Thyroid gland (tissue), 4 donors: ENCODE results near the gene INPP4B. TPM values are rescaled to one million over a fixed set of nuclear protein-coding genes. Genes with fewer than 3 reads are reported as not detected.

Experiments used
- DNase-seq, 2 donors: peaks; one replicate each; pipeline ENCODE4 v3.0.0-alpha.2; 2019
- H3K27ac ChIP-seq, 3 donors: fragments of 200-600 bp; sonication (generic); 1 replicate in 2 of 3; 2 replicates in 1 of 3; pipeline ENCODE4 v1.5.1; 2016 to 2019; ENCODE audit warnings: mild to moderate bottlenecking in 1 of 3, moderate library complexity in 1 of 3
- H3K27me3 ChIP-seq: fragments of 200-600 bp; sonication (generic); one replicate; pipeline ENCODE4 v1.5.1; 2019
- H3K36me3 ChIP-seq, 2 donors: fragments of 200-600 bp; sonication (generic); one replicate each; pipeline ENCODE4 v1.5.1; 2016 to 2019
- H3K4me1 ChIP-seq, 2 donors: fragments of 200-600 bp; sonication (generic); one replicate each; pipeline ENCODE4 v1.5.1; 2017 to 2019
- H3K4me3 ChIP-seq, 3 donors: fragments of 200-600 bp; sonication (generic); replicated peaks in 1 of 3; 1 replicate in 2 of 3; 2 replicates in 1 of 3; pipeline ENCODE4 v1.5.1; 2016; ENCODE audit warnings: mild to moderate bottlenecking in 1 of 3
- H3K9me3 ChIP-seq: fragments of 200-600 bp; sonication (generic); one replicate; pipeline ENCODE4 v1.5.1; 2017
- POLR2A ChIP-seq, 2 donors: fragments of 450-650 bp; IDR thresholded peaks; one replicate each; pipeline ENCODE4 v1.6.1; 2017; ENCODE audit warnings: antibody characterized with exemption in 2 of 2, mild to moderate bottlenecking in 2 of 2, moderate library complexity in 1 of 2
- WGBS, 2 donors: methylation state at CpG; one replicate each; pipeline ENCODE4 v1.1.5; 2017; 5-methylcytosine and 5-hydroxymethylcytosine counted together
- intact Hi-C: fragments of 100-400 bp; cut with DNase I; formaldehyde crosslinking; loops from one replicate; pipeline ENCODE4 v1.15.1; 2023
- total RNA-seq, 4 donors: library from RNA; depleted of rRNA; stranded (reverse); fragments of >200 nt; gene quantifications; one replicate each; pipeline ENCODE4 v1.2.3, GENCODE V29; 2016
- TF ChIP-seq, protein P1 (sequence below), 6 experiments: fragments of 200-600 bp in 3 of 6; fragments of 450-650 bp in 3 of 6; sonication (generic) in 3 of 6; IDR thresholded peaks; one replicate each; pipeline ENCODE4 v1.5.1; 2016 to 2019; ENCODE audit warnings: antibody characterized with exemption in 6 of 6, mild to moderate bottlenecking in 2 of 6, inconsistent platforms in 1 of 6, moderate library complexity in 1 of 6

The INPP4B gene
- total RNA-seq, 4 donors from 2014 or later, result 8.0 to 22.1 (median 12.0) TPM

DNA sequence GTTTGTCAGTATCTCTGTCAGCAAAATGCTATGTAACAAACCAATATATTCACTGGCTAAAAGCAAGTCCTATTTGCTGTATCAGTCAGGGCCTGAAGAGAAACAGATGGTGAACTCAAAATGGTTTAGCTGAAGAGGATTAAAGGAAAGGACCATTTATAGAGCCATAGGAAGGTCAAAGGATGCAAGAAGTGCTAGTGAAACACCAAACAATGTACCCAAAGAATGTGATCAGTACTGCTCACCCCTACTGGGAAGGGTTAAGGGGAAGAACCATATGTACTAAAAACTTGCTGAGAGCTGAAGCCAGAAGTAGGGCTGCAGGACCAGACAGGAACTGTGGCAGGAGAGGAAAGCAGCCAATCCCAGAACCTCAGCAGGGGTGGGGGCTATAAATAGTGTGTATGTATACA is 479.3 kb downstream of the INPP4B start:
- Histone ChIP-seq H3K27ac (no peak overlapping the region), H3K4me3 (no peak overlapping the region), H3K4me1 (no peaks in the 10 kb centered on the region), H3K36me3 (no peaks in the 10 kb centered on the region), H3K27me3 (no peaks in the 10 kb centered on the region), H3K9me3 (no peaks in the 10 kb centered on the region)
- no peak for DNase-seq
- TF ChIP-seq, protein P1, sequence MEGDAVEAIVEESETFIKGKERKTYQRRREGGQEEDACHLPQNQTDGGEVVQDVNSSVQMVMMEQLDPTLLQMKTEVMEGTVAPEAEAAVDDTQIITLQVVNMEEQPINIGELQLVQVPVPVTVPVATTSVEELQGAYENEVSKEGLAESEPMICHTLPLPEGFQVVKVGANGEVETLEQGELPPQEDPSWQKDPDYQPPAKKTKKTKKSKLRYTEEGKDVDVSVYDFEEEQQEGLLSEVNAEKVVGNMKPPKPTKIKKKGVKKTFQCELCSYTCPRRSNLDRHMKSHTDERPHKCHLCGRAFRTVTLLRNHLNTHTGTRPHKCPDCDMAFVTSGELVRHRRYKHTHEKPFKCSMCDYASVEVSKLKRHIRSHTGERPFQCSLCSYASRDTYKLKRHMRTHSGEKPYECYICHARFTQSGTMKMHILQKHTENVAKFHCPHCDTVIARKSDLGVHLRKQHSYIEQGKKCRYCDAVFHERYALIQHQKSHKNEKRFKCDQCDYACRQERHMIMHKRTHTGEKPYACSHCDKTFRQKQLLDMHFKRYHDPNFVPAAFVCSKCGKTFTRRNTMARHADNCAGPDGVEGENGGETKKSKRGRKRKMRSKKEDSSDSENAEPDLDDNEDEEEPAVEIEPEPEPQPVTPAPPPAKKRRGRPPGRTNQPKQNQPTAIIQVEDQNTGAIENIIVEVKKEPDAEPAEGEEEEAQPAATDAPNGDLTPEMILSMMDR (IDR thresholded peaks at IDR 0.05), result no peak
- no peak for TF ChIP-seq POLR2A (IDR thresholded peaks at IDR 0.05)
- intact Hi-C loops, result no loop called here

DNA sequence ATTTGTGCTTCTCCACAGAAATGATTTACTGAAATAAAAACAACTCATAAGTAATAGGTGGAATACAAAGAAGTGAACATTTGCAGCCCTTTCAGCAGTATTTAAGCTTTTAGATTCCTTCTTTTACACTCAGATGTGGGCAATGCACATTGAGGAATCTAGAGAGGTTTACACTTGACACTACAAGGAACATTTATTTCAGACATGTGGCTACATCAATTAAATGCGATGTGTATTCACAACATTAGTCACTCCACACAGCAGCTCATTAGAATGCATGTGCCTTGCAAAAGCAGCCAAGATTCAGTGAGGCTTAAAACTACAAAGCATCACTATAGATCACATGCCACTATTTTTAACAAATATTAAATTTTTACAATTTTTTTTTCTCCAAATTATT is 480.7 kb downstream of the INPP4B start:
- H3K27ac ChIP-seq, result no peak overlapping the region
- no peaks in the 10 kb centered on the region for H3K36me3 ChIP-seq
- 45 to 50% methylated on average over 1 of the region's 1 CpG for WGBS, 2 donors
- TF ChIP-seq, protein P1 (IDR thresholded peaks at IDR 0.05), result no peak
- H3K4me3 ChIP-seq, result no peak overlapping the region
- H3K27me3 ChIP-seq, result no peaks in the 10 kb centered on the region
- DNase-seq, result no peak
- intact Hi-C loops, result no loop called here
- H3K4me1 ChIP-seq, result no peaks in the 10 kb centered on the region
- no peaks in the 10 kb centered on the region for H3K9me3 ChIP-seq

DNA sequence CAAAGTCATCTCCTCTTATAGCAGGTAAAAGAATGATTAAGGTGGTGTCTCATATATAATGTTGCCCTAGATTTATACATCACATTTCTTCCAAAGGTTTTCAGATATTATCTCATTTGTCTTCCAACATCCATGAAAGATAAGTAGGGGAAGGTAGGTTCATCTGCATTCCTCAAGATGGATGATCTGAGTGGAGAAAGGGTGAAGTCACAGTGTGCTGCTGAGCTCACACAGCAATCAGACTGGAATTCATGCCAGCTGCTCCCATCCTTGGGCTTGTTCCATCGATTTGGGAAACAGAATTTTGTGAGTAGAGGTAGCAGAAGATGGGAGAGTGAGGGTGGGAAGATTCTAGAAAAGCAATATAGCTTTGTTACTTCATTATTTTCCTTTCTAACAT is 482.4 kb downstream of the INPP4B start:
- H3K4me1 ChIP-seq, result peaks cover 7 to 8% of the 10 kb centered on the region in 2 donors
- no peaks in the 10 kb centered on the region for H3K36me3 ChIP-seq
- DNase-seq, result no peak
- H3K27ac ChIP-seq, result no peak overlapping the region
- WGBS, 2 donors, result 85 to 97% methylated on average over 1 of the region's 1 CpG
- H3K27me3 ChIP-seq, result no peaks in the 10 kb centered on the region
- no peaks in the 10 kb centered on the region for H3K9me3 ChIP-seq
- no peak for TF ChIP-seq POLR2A (IDR thresholded peaks at IDR 0.05)
- TF ChIP-seq, protein P1 (IDR thresholded peaks at IDR 0.05), result no peak
- H3K4me3 ChIP-seq, result no peak overlapping the region
- intact Hi-C loops, result no loop called here

DNA sequence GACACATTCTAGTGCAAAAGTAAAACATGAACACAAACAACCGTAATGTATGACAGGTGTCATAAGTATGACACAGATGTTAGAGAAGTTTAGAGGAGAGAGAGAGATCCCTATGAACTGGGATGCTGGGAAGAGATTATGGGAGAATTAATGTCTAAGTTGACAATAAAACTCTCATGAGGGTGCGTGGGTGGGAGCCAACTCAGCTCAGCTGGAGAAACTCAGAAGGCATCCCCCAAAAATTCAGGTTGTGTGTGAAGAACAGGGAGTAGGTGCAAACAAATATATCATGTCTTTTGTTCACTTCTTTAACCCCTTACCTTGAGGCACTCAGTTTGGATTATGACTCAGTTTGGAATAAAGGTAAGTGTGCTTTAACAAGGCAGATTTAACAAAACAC is 484.1 kb downstream of the INPP4B start:
- 96 to 97% methylated on average over 2 of the region's 2 CpGs for WGBS, 2 donors
- H3K4me3 ChIP-seq, result no peak overlapping the region
- no peak for DNase-seq
- no peaks in the 10 kb centered on the region for H3K27me3 ChIP-seq
- H3K36me3 ChIP-seq, result no peaks in the 10 kb centered on the region
- no peaks in the 10 kb centered on the region for H3K9me3 ChIP-seq
- TF ChIP-seq, protein P1 (IDR thresholded peaks at IDR 0.05), result no peak
- no peak for TF ChIP-seq POLR2A (IDR thresholded peaks at IDR 0.05)
- intact Hi-C loops, result no loop called here
- peaks cover 12 to 13% of the 10 kb centered on the region in 2 donors for H3K4me1 ChIP-seq
- H3K27ac ChIP-seq, result no peak overlapping the region

DNA sequence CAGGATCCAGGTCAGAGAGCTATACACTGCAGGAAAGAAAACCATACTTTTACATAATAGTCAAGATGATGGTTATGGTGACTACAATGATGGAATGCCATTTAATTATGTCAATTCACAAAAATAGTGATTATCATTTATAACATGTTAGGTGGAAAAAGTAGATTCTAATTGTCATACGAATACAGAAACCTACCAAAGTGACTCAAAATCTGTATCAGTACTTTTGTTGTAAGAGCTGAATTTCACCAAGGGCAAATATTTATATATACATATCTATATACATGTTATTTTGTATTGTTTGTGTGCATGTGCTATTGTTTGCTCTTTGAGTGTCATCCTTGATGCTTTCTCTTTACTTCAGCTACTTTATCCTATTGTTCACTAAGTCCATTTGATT is 485.4 kb downstream of the INPP4B start:
- H3K4me1 ChIP-seq, result peaks cover 13 to 18% of the 10 kb centered on the region in 2 donors
- H3K27me3 ChIP-seq, result no peaks in the 10 kb centered on the region
- 96 to 98% methylated on average over 1 of the region's 1 CpG for WGBS, 2 donors
- no peaks in the 10 kb centered on the region for H3K9me3 ChIP-seq
- H3K36me3 ChIP-seq, result no peaks in the 10 kb centered on the region
- H3K4me3 ChIP-seq, result no peak overlapping the region
- no peak overlapping the region for H3K27ac ChIP-seq
- TF ChIP-seq, protein P1 (IDR thresholded peaks at IDR 0.05), result no peak
- TF ChIP-seq POLR2A (IDR thresholded peaks at IDR 0.05), result no peak
- intact Hi-C loops, result no loop called here
- no peak for DNase-seq
